HG02885 (cell line): ENCODE data around the gene R3HDM1.
A peak's percentile ranks its signal among the peaks of the same experiment; 100 is the strongest.
"Not testable (repeated sequence)": the region's sequence is repeated elsewhere in the genome, so short reads cannot be mapped to it uniquely, and the experiment has no call there.

Experiments
- ATAC-seq: cut with Tn5 transposase; IDR thresholded peaks from one replicate; pipeline ENCODE4 v1.9.1; 2021; ENCODE audit warnings: mild to moderate bottlenecking; ENCODE audit not compliant: unreplicated experiment, poor library complexity

Gene R3HDM1

DNA sequence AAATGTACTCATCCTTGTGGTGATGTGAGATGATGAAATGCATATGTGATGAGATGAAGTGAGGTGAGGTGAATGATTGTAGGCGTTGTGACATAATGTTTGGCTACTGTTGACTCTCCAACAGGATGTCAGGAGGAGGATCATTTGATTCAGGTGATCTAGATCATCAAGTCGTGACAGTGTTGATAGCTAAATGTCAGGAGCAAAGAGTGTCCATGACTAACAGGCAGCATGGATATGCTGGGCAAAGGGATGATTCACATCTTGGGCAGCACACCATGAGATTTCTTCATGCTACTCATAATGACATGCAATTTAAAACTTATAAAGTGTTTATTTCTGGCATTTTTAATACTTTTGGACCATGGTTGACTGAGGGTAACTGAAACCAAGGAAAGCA, 170.2 kb downstream of the R3HDM1 start:
- ATAC-seq: no peak

DNA sequence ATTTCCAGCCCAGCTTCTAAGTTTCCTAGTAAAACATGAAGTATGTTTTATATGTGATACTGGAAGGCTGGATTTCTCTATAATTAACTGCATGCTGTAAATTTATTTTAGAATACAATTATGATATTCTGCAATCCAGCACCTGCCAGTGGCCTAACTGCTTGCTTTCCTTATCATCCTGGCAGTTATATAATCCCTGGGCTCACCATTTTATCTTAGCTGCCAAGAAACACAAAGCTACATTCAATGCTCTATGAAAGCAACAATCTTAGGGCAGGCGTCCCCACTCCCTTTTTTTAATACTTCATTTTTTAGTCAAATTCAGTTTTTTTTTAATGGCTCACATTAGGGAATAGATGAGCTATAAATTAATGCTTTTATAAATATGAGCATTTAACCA, 172.0 kb downstream of the R3HDM1 start:
- no peak for ATAC-seq

DNA sequence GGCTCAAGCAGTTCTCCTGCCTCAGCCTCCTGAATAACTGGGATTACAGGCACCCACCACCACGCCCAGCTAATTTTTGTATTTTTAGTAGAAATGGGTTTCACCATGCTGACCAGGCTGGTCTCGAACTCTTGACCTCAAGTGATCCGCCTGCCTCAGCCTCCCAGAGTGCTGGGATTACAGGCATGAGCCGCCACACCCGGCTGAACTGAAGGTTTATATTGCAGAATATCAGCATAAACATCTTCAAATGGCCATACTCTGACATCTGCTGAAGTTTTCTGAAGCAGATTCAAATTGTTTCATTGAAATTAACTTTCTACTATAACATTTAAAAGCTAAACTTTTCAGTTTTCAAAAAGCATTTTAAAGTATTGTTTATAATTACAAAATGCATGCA, 172.8 kb downstream of the R3HDM1 start:
- ATAC-seq: not testable (repeated sequence)

DNA sequence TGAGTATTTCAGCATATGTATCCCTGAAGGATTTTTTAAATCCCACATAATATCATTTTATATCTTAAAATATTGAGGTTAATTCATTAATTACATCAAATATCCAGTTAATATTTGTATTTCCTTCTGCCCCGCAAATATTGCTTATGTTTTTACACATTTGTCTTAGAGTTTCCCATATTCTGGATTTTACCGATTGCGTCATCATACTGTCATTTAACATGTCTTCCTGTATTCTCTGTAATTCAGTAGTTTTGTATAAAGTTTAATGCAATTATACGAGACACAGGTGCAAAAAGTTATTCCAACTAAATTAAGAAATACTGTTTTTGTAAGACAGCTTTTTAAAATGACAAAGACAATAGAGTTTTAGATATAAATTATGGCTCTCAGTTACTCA, 176.9 kb downstream of the R3HDM1 start:
- ATAC-seq: no peak

DNA sequence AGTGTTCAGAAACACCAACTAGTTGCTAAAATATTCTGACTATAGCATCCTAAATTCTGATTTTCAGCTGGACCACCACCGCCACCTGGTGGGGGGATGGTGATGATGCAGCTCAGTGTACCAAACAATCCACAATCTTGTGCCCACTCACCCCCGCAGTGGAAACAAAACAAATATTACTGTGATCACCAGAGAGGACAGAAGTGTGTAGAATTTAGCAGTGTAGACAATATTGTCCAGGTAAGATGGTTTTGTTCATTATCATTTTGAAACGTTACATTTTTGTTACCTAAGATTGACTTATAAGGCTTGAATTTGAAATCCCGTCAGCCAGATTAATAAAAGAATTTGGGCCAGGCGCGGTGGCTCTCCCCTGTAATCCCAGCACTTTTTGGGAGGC, 178.7 kb downstream of the R3HDM1 start:
- ATAC-seq: peak; percentile 52

DNA sequence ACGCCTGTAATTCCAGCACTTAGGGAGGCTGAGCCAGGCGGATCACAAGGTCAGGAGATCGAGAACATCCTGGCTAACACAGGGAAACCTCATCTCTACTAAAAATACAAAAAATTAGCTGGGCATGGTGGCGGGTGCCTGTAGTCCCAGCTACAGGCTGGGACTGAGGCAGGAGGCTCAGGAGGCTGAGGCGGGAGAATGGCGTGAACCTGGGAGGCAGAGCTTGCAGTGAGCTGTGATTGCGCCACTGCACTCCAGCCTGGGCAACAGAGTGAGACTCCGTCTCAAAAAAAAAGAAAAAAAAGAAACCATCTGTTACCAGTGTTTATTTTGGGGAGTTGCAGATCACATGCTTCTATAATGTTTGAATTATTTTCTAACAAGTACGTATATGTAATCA, 183.8 kb downstream of the R3HDM1 start:
- ATAC-seq: not testable (repeated sequence)

DNA sequence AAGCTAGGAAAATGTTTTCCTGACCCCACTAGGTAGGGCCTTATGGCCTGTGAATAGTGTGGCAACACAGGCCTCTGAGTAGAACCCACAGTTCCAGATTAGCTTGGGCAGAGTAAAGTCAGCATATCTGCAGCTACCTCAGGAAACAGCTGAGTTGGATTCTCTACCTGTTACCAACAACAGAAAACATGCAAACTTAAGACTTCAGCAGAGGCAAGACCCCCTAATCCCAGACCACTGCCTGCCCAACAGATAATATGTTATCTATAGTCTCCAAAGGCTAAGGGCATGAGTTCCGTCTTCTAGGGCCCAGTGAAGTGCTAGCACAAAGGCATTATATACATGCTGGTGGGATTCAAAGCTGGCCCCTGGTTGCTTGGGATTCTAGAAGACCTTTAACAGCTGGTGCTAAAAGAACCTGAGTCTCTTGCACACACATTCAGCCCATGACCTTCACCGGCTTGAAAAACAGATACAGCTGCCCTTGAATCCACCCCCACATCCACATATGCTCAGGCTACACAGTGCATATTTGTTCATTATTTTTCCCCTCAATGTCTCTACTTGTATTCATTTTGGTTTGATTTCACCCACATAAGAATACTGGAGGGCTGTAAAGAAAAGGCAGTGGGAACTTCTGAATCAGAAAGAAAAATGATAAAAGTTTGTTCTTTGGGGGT, 196.9 kb downstream of the R3HDM1 start:
- ATAC-seq: no peak

DNA sequence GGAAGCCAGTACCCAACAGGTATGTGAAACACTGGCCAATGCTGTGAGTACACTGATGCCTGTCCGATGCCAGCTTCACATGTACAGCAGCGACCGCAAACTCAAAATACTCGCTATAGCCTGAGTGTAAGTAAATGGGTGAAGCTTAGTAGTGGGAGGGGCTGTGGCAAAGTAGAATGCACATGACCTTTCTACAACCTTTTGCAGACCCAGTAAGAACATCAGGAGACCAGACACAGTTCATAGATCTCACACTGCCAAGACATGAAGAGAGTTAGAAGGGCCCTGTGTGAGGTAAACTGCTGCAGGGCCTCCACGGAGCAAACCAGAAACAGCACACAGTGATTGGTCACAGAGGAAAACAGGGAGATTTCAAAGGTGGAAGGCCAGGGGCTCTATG, 201.3 kb downstream of the R3HDM1 start:
- no peak for ATAC-seq

DNA sequence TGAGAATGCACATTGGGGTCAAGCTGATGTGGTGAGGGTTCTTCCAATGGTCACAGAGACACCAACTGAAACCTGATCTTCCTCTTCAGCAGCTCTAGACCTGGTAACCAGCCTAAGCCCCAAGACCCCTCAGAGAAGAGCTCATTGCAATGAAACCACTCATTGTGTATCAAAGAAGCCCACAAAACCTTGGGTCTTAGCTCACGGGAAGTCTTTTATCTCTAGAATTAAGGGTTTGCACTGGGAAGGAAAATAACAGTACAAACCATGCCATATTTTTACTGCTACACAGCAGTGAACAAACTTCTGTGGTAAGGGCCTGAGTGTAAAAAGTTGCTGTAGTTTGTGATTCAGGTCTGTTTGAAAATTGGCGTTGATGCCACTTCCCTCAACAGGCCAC, 201.8 kb downstream of the R3HDM1 start:
- no peak for ATAC-seq

DNA sequence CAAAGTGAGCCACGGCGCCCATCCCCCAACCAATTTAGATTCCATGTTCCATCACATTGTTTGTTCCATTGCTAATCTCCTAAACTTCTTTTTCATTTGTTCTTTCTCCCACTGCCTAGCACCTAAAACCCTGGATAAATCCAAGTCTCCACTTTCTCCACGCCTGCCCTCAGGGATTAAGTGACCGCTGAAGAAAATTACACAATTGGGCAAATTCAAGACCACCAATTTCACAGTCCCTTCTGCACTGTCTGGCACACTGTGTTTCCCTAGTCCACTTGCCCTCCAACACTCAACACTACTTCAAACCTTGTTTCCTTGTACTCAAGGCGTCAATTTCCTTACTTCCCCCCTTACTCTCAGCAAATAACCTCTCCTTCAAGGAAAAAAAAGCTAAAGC, 205.3 kb downstream of the R3HDM1 start:
- no peak for ATAC-seq

DNA sequence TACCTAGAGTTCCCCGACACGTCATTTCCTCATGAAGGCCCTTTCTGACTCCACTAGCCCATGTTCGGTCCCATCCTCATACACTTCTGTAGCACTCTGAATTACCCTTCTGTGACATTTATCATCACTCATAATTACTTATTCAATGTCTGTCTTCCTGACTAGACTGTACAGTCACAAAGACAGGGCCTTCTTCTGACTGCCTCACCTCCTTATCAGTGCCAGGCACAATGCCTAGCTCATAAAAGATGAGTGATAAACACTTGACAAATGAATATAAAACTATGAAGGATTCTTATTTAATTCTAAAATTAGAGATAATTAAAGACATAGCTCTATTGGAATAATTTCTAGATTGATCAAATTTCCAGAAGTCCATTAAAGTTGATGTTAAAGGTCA, 208.9 kb downstream of the R3HDM1 start:
- no peak for ATAC-seq

DNA sequence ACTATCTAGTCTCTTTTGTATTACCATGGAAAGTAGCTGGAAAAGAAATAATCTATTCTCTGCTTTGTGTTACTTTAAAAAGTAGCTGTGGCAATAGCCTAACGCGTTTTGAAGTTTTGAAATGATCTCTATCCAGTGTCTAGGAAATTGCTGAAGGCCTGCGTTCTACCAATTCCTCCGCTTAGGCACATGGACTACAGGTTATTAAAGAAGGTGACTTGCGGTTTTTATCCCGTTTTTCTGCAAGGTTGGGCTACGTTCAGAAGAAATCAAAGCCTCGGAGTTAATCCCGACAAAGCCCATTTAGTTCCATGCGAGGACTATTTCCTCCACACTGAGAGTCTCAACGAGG, 209.7 kb downstream of the R3HDM1 start:
- no peak for ATAC-seq

DNA sequence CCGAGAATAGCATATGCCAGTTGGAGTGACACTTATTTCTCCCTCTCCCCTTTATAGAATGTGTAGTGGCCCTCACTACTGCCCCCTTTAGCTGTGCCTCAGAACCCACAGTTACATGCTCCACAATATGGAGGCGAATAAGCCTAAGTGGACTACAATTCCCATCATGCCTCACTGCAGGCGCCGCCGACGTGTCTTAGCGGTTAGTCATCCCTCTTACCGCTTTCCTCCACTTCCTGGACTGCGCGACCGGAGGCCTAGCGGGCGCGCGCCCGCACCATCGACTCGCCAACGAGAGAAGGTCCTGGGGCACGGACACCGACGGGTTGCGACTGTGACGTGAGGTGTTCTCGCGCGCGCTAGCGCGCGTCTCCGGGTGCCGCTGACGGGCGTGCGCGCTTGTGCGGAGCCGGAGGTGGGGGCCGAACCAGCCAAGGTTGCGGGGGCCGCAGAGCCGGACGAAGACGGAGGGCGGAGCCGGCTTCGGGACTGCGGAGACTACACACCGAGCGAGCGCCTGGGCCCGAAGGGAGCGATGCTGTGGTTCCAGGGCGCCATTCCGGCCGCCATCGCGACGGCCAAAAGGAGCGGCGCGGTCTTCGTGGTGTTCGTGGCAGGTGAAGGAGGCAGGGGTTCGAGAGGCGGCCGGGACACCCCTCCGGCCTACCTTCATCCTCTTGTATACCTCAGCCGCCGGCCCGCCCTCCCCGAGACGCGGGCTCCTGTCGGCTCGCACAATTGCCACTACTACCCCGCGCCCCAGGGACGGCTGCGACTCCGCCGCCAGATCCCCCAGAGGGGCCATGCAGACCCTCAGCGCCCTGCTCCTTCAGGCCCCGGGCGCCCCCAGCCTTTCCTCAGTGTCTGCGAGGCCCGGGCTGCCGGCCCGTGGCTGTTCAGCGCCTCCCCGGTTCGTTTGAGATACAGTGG, 210.4 kb downstream of the R3HDM1 start, which contains the start of gene UBXN4:
Gene UBXN4 (plus strand): TSS at position 461 of the 930 bp plus-strand sequence. CDS start 75 bp downstream, at position 536.
- ATAC-seq: peak; percentile 92

DNA sequence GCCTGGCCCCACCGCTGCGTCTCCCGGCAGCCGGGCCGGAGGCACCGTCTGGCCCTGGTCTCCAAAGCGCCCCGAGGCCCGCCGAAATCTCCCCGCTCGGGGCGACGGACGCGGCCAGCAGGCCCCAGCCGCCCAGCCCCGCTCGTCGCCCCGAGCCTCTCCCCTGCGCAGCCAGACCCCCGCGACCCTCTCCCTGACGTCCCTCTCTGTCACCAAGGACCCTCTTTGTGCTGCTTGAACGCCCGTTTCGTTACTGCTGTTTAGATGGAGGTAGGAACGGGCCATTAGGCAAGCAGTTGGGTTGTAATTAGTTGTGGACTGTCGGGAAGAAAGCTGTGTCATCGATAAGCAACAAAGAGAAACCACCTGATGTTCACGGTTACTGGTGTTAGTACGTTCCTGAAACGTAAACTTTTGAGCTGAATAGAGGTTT, 211.1 kb downstream of the R3HDM1 start:
- ATAC-seq: peak; percentile 20

DNA sequence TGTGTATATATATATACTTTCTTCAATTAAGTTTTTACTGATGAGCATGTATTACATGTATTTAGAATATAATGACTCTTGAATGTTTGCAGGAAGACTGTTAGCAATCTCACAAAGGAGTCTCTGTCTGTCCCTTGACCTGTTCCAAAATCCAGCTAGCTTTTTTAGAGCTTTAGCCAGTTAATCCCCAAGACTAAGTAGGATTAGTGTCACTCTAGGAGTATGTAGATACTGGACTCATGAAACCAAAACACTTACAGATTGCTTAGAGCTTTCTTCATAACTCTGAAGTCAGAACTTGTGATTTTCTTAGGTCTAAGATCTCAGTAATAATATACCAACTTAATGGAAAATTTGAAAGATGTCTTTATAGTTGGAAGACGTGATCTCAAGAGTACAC, 212.6 kb downstream of the R3HDM1 start:
- ATAC-seq: no peak

DNA sequence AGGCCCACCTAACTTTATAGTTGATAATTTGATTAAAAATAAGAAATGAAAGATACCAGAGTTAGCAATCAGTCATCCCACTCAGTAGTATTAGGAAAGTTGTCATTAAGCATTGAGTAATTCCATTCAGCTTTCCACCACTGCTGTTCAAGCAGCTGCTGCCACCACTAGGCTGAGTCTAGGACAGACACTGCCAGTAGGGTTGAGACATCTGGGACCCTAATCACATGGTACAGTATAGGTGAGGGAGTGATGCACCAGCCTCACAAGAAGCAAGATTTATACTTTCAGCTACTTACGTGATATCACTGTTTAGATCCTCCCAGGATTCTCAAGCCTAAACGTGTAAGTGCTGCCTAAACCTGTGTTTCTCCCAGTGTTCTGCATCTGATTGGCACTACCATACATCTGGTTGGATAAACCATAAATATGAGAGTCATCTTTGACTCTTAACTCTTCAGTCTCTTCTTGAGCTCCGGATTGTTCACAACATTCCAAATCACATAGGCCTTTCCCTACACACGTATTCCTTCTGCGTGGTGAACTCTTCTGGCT, 213.6 kb downstream of the R3HDM1 start:
- ATAC-seq: no peak

DNA sequence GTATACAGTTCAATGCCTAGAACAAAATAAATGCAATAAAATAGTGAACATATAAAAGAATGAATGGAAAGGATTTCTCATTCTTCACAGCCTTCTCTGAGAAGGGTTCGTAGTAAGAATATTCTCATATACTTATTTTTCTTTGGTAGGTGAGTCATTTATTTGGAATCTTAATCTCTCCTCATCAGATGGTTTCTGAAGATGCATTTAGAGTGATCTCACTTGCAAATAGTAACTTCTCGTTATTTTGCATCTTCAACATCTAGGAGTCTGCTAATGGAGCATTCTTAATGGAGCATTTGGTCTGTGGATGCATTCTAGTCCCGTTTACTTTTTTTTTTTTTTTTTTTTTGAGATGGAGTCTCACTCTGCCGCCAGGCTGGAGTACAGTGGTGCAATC, 214.3 kb downstream of the R3HDM1 start:
- ATAC-seq: no peak

DNA sequence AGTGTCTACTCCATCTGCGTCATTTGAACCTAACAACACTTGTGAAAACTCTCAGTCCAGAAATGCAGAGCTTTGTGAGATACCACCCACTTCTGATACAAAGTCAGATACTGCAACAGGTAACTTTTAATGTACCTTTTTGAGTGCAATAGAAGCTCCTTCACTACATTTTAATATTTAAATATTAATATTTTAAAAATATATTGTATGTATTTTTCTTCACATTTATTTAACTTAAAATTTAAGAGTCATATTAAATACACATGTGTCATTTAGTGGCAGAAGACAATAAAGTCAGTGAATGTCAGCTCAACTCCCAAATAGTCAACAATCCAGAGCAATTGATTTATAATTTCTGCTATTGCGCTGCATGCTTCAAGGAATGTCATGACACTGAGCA, 224.3 kb downstream of the R3HDM1 start:
- ATAC-seq: no peak

DNA sequence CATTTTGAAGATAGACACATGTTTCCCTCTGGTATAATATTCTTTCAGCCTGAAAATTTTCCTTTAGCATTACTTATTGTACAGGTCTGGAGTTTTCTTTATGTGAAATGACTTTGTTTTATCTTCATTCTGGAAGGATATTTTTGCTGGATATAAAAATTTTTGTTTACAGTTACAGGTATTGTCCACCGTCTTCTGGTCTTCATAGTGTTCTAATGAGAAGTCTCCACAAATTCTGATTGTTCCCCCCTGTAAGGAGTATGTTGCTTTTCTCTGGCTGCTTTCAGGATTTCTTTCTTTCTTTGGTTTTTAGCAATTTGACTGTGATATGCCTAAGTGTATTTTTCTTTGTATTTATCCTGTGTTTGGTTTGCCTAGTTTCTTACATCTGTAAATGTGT, 225.4 kb downstream of the R3HDM1 start:
- ATAC-seq: no peak

DNA sequence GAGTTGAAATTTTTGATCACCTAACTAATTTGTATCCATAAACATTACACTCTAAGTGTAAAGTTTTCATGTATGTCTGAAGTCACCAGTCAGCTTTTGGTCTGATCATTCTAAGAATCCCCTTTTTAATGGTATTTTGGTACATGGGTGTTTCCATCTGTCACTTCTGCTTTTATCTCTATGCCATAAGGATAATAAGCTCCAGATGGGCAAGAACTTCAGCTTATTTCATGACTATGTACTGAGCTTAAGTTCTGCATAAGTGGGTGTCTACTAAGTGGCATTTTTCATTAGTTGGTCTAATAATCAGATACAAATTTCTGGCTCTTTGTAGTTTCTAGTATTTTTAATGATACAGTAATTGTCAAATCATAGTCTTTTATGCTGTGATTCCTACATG, 230.7 kb downstream of the R3HDM1 start:
- ATAC-seq: no peak

DNA sequence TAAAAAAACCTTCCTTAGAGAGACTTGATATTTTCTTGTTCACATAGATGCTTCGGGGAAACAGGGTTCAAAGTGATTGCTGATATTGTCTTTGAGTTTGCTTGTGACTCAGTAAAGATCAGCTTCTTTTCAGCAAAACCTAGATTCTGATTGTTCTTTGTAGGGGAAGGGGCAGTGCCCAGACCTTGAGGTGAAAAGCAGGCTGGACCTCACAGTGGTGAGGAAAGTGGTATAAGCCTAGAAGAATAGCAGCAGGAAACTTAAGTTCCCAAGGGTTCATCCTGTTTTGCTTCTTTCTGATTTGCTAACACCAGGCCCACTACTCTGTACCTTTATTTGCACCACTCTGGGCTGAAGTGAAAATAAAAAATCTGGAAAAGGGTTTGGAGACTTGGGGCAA, 231.2 kb downstream of the R3HDM1 start:
- ATAC-seq: no peak
